GM23338 (cell line): Measurements from ENCODE around the gene BCO1. TPM values are rescaled to one million over a fixed set of nuclear protein-coding genes. Genes with fewer than 3 reads are reported as not detected.

Experiments
- EZH2phosphoT487 ChIP-seq: fragments of 200-600 bp; sonication (generic); IDR thresholded peaks from one replicate; pipeline ENCODE4 v1.8.1; 2018; ENCODE audit warnings: antibody characterized with exemption; ENCODE audit not compliant: unreplicated experiment
- JUNB ChIP-seq: IDR thresholded peaks from one replicate; pipeline ENCODE4 v1.6.1; 2016; ENCODE audit warnings: antibody characterized with exemption; ENCODE audit not compliant: unreplicated experiment
- POLR2AphosphoS5 ChIP-seq: IDR thresholded peaks from 2 replicates; pipeline ENCODE4 v1.6.1; 2016; ENCODE audit warnings: antibody characterized with exemption, low read depth
- STAT1 ChIP-seq: IDR thresholded peaks from one replicate; pipeline ENCODE4 v1.6.1; 2016; ENCODE audit warnings: antibody characterized with exemption; ENCODE audit not compliant: unreplicated experiment
- ZNF331 ChIP-seq: fragments of 250-450 bp; sonication (Bioruptor Pico); IDR thresholded peaks from 2 replicates; pipeline ENCODE4 v1.5.0; 2020; ENCODE audit warnings: low read depth, mild to moderate bottlenecking, moderate library complexity
- polyA plus RNA-seq: library from polyadenylated mRNA; unstranded; fragments of >200 nt; fragmentation: Nextera tagmentation; extraction: Ambion mirVana; gene quantifications from 2 replicates; pipeline ENCODE4 v1.2.1, GENCODE V29; 2016
- total RNA-seq: library from RNA; depleted of rRNA; stranded (reverse); fragments of >200 nt; shearing (Covaris generic); gene quantifications from 2 replicates; pipeline ENCODE4 v1.2.3, GENCODE V29; 2014
- TF ChIP-seq, protein P1 (sequence below): fragments of 250-450 bp; sonication (Bioruptor Pico); IDR thresholded peaks from 2 replicates; pipeline ENCODE4 v1.5.0; 2020; ENCODE audit warnings: mild to moderate bottlenecking, moderate library complexity
- TF ChIP-seq, protein P2 (sequence below): IDR thresholded peaks from 2 replicates; pipeline ENCODE4 v1.6.1; 2016; ENCODE audit warnings: antibody characterized with exemption
- TF ChIP-seq, protein P3 (sequence below), 2 experiments: fragments of 200-600 bp in 1 of 2; sonication (generic) in 1 of 2; conservative IDR thresholded peaks; 2 replicates each; pipeline versions ENCODE4 v1.5.1 to v1.6.1; 2016 to 2017; ENCODE audit warnings: antibody characterized with exemption in 2 of 2, low read depth in 2 of 2, mild to moderate bottlenecking in 2 of 2, moderate library complexity in 1 of 2

BCO1 gene
- total and polyA plus RNA-seq, 2 experiments from 2014 or later, result 0.28 TPM; not detected in 1

DNA sequence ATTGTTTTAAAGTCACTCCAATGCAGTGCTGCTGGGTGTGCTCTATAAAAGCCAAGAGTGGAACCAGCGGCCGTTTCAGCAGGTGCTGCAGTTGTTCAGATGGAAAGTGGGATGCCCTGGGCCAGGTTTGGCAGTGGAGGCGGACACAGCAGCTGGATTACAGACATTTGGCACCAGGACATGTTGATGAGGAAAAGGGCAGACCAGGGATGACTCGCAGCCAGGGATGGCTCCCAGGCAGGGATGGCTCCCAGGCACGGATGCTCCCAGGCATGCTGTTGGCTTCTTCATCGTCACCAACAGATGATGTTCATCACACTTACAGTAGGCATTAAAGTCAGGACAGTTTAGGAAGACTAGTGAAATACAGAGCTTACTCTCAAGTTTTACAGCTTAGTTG lies 86.3 kb downstream of the BCO1 start (continued):
- TF ChIP-seq, protein P1, sequence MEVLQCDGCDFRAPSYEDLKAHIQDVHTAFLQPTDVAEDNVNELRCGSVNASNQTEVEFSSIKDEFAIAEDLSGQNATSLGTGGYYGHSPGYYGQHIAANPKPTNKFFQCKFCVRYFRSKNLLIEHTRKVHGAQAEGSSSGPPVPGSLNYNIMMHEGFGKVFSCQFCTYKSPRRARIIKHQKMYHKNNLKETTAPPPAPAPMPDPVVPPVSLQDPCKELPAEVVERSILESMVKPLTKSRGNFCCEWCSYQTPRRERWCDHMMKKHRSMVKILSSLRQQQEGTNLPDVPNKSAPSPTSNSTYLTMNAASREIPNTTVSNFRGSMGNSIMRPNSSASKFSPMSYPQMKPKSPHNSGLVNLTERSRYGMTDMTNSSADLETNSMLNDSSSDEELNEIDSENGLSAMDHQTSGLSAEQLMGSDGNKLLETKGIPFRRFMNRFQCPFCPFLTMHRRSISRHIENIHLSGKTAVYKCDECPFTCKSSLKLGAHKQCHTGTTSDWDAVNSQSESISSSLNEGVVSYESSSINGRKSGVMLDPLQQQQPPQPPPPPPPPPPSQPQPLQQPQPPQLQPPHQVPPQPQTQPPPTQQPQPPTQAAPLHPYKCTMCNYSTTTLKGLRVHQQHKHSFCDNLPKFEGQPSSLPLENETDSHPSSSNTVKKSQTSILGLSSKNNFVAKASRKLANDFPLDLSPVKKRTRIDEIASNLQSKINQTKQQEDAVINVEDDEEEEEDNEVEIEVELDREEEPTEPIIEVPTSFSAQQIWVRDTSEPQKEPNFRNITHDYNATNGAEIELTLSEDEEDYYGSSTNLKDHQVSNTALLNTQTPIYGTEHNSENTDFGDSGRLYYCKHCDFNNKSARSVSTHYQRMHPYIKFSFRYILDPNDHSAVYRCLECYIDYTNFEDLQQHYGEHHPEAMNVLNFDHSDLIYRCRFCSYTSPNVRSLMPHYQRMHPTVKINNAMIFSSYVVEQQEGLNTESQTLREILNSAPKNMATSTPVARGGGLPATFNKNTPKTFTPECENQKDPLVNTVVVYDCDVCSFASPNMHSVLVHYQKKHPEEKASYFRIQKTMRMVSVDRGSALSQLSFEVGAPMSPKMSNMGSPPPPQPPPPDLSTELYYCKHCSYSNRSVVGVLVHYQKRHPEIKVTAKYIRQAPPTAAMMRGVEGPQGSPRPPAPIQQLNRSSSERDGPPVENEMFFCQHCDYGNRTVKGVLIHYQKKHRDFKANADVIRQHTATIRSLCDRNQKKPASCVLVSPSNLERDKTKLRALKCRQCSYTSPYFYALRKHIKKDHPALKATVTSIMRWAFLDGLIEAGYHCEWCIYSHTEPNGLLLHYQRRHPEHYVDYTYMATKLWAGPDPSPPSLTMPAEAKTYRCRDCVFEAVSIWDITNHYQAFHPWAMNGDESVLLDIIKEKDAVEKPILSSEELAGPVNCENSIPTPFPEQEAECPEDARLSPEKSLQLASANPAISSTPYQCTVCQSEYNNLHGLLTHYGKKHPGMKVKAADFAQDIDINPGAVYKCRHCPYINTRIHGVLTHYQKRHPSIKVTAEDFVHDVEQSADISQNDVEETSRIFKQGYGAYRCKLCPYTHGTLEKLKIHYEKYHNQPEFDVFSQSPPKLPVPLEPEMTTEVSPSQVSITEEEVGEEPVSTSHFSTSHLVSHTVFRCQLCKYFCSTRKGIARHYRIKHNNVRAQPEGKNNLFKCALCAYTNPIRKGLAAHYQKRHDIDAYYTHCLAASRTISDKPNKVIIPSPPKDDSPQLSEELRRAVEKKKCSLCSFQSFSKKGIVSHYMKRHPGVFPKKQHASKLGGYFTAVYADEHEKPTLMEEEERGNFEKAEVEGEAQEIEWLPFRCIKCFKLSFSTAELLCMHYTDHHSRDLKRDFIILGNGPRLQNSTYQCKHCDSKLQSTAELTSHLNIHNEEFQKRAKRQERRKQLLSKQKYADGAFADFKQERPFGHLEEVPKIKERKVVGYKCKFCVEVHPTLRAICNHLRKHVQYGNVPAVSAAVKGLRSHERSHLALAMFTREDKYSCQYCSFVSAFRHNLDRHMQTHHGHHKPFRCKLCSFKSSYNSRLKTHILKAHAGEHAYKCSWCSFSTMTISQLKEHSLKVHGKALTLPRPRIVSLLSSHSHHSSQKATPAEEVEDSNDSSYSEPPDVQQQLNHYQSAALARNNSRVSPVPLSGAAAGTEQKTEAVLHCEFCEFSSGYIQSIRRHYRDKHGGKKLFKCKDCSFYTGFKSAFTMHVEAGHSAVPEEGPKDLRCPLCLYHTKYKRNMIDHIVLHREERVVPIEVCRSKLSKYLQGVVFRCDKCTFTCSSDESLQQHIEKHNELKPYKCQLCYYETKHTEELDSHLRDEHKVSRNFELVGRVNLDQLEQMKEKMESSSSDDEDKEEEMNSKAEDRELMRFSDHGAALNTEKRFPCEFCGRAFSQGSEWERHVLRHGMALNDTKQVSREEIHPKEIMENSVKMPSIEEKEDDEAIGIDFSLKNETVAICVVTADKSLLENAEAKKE, result no peak
- TF ChIP-seq EZH2phosphoT487 (no peak), ZNF331 (CRISPR knock-in tag) (no peak), JUNB (no peak), POLR2AphosphoS5 (no peak), STAT1 (no peak)
- TF ChIP-seq, protein P2, sequence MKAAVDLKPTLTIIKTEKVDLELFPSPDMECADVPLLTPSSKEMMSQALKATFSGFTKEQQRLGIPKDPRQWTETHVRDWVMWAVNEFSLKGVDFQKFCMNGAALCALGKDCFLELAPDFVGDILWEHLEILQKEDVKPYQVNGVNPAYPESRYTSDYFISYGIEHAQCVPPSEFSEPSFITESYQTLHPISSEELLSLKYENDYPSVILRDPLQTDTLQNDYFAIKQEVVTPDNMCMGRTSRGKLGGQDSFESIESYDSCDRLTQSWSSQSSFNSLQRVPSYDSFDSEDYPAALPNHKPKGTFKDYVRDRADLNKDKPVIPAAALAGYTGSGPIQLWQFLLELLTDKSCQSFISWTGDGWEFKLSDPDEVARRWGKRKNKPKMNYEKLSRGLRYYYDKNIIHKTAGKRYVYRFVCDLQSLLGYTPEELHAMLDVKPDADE, result no peak
- TF ChIP-seq, protein P3, sequence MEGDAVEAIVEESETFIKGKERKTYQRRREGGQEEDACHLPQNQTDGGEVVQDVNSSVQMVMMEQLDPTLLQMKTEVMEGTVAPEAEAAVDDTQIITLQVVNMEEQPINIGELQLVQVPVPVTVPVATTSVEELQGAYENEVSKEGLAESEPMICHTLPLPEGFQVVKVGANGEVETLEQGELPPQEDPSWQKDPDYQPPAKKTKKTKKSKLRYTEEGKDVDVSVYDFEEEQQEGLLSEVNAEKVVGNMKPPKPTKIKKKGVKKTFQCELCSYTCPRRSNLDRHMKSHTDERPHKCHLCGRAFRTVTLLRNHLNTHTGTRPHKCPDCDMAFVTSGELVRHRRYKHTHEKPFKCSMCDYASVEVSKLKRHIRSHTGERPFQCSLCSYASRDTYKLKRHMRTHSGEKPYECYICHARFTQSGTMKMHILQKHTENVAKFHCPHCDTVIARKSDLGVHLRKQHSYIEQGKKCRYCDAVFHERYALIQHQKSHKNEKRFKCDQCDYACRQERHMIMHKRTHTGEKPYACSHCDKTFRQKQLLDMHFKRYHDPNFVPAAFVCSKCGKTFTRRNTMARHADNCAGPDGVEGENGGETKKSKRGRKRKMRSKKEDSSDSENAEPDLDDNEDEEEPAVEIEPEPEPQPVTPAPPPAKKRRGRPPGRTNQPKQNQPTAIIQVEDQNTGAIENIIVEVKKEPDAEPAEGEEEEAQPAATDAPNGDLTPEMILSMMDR (conservative IDR thresholded peaks at IDR 0.05; ENCODE audit: low read depth in 2 of 2), result no peak
